Measurements from ENCODE around the gene UAP1L1.

GRCh38 chr9:137087409-137087925, 10.2 kb downstream of the UAP1L1 start:
- TF ChIP-seq CTCF (IDR thresholded peaks at IDR 0.05) (no peak), POLR2AphosphoS5 (IDR thresholded peaks at IDR 0.05) (no peak)

All from breast epithelium (tissue), 3 donors.